Endothelial cell of umbilical vein (primary cell): ENCODE results near the gene NHS. TPM values are rescaled to one million over a fixed set of nuclear protein-coding genes. Genes with fewer than 3 reads are reported as not detected.

ENCODE experiments used
- BruUV-seq: library from RNA; stranded (reverse); fragments of 400-500 nt; replicated peaks from 2 replicates; lab custom pipeline; 2021; lab: Mats Ljungman, UMichigan
- CTCF ChIA-PET: fragments of 300-600, 350-600 bp; sonication (Branson Sonifier 250); formaldehyde crosslinking; loops from one replicate; lab custom pipeline; 2021; ENCODE audit warnings: antibody characterized with exemption, inconsistent platforms; lab: Charles Lee
- POLR2A ChIA-PET: fragments of 300-600, 350-600 bp; sonication (Branson Sonifier 250); formaldehyde crosslinking; loops from one replicate; lab custom pipeline; 2021; ENCODE audit warnings: antibody characterized with exemption, inconsistent platforms; lab: Charles Lee
- DNase-seq: peaks from one replicate; pipeline ENCODE4 v3.0.0-alpha.2; 2011; ENCODE audit warnings: low read depth, low spot score
- FAIRE-seq: peaks from 2 replicates; lab custom pipeline; 2011; peaks lifted over from hg19 to GRCh38; lab: Jason Lieb, UNC
- H2AFZ ChIP-seq: 2 replicates; pipeline ENCODE4 v1.6.0; 2012; ENCODE audit warnings: low read depth, low read length, control low read depth, inconsistent platforms
- H3K27ac ChIP-seq: 2 replicates; pipeline ENCODE4 v1.5.1; 2011; ENCODE audit warnings: low read depth, mild to moderate bottlenecking, control low read depth, low read length, moderate library complexity; ENCODE audit not compliant: insufficient read depth
- H3K27me3 ChIP-seq, 2 experiments: 2 replicates each; pipeline versions ENCODE4 v1.6.0 to v1.6.1; 2011; ENCODE audit warnings: low read length in 2 of 2, mixed read lengths in 1 of 2; ENCODE audit not compliant: control insufficient read depth in 2 of 2, insufficient read depth in 2 of 2
- H3K36me3 ChIP-seq, 2 experiments: 2 replicates in 1 of 2; 3 replicates in 1 of 2; pipeline ENCODE4 v1.5.1; 2011; ENCODE audit warnings: low read length in 2 of 2, mild to moderate bottlenecking in 1 of 2, moderate library complexity in 1 of 2; ENCODE audit not compliant: control insufficient read depth in 2 of 2, insufficient read depth in 2 of 2; ENCODE audit errors: extremely low read depth in 1 of 2
- H3K4me1 ChIP-seq: 3 replicates; pipeline ENCODE4 v1.5.1; 2011; ENCODE audit warnings: mild to moderate bottlenecking, low read length; ENCODE audit not compliant: control insufficient read depth, insufficient read depth; ENCODE audit errors: extremely low read depth
- H3K4me2 ChIP-seq: 2 replicates; pipeline ENCODE4 v1.6.1; 2011; ENCODE audit warnings: low read length, control low read depth, mixed read lengths; ENCODE audit not compliant: insufficient read depth
- H3K4me3 ChIP-seq, 3 experiments: fragments of 200-600 bp in 1 of 3; sonication (generic), shearing (Covaris generic) in 1 of 3; replicated peaks in 1 of 3; 2 replicates each; pipeline ENCODE4 v1.5.1; 2011 to 2016; ENCODE audit warnings: control low read depth in 3 of 3, low read length in 3 of 3, mild to moderate bottlenecking in 2 of 3, inconsistent platforms in 1 of 3, low read depth in 1 of 3, moderate library complexity in 1 of 3; ENCODE audit not compliant: insufficient read depth in 1 of 3
- H3K79me2 ChIP-seq: 2 replicates; pipeline ENCODE4 v1.6.0; 2012; ENCODE audit warnings: low read length, inconsistent platforms; ENCODE audit not compliant: control insufficient read depth, insufficient read depth
- H3K9ac ChIP-seq: replicated peaks from 2 replicates; pipeline ENCODE3; 2011; ENCODE audit warnings: low read length, control low read depth; ENCODE audit not compliant: insufficient read depth; ENCODE audit errors: extremely low read depth
- H3K9me1 ChIP-seq: replicated peaks from 3 replicates; pipeline ENCODE4 v1.6.0; 2011; ENCODE audit warnings: mild to moderate bottlenecking, low read length; ENCODE audit not compliant: control insufficient read depth, insufficient read depth; ENCODE audit errors: extremely low read depth
- H3K9me3 ChIP-seq: replicated peaks from 2 replicates; pipeline ENCODE4 v1.5.1; 2012; ENCODE audit warnings: low read length, inconsistent platforms; ENCODE audit not compliant: control insufficient read depth, insufficient read depth
- H4K20me1 ChIP-seq: replicated peaks from 2 replicates; pipeline ENCODE3; 2011; ENCODE audit warnings: mild to moderate bottlenecking, low read length; ENCODE audit not compliant: control insufficient read depth, insufficient read depth; ENCODE audit errors: extremely low read depth
- CTCF ChIP-seq, 2 donors: IDR thresholded peaks; 1 replicate in 1 of 2; 2 replicates in 1 of 2; pipeline ENCODE4 v1.5.1; 2011; ENCODE audit warnings: low read length in 2 of 2, mild to moderate bottlenecking in 2 of 2, moderate library complexity in 2 of 2, control low read depth in 1 of 2, inconsistent platforms in 1 of 2, low read depth in 1 of 2; ENCODE audit not compliant: insufficient read depth in 1 of 2; ENCODE audit errors: extremely low read depth in 1 of 2
- EZH2 ChIP-seq: IDR thresholded peaks from 2 replicates; pipeline ENCODE4 v1.6.1; 2012; ENCODE audit warnings: borderline replicate concordance, low read depth, mild to moderate bottlenecking, moderate library complexity, low read length, inconsistent platforms; ENCODE audit not compliant: severe bottlenecking
- FOS ChIP-seq: IDR thresholded peaks from 2 replicates; pipeline ENCODE4 v1.6.1; 2011; ENCODE audit warnings: mild to moderate bottlenecking, low read length, moderate library complexity, borderline replicate concordance; ENCODE audit not compliant: insufficient read depth
- GATA2 ChIP-seq: IDR thresholded peaks from 2 replicates; pipeline ENCODE4 v1.7.0; 2011; ENCODE audit warnings: low read depth, mild to moderate bottlenecking, moderate library complexity, mixed read lengths, low read length; ENCODE audit not compliant: insufficient read length, insufficient read depth
- JUN ChIP-seq: IDR thresholded peaks from 2 replicates; pipeline ENCODE4 v1.6.1; 2011; ENCODE audit warnings: borderline replicate concordance, low read depth; ENCODE audit not compliant: insufficient read length, insufficient read depth
- MAX ChIP-seq: IDR thresholded peaks from 2 replicates; pipeline ENCODE4 v1.6.1; 2011; ENCODE audit not compliant: insufficient read depth, insufficient read length
- MYC ChIP-seq: IDR thresholded peaks from one replicate; pipeline ENCODE4 v1.6.1; 2011; ENCODE audit warnings: mild to moderate bottlenecking, low read depth, low read length
- POLR2A ChIP-seq: IDR thresholded peaks from 2 replicates; pipeline ENCODE4 v1.6.1; 2012; ENCODE audit warnings: low read depth, mild to moderate bottlenecking, control low read depth, low read length
- POLR2AphosphoS5 ChIP-seq: IDR thresholded peaks from 2 replicates; pipeline ENCODE4 v1.6.1; 2012; ENCODE audit warnings: low read depth, mild to moderate bottlenecking, control low read depth, low read length, moderate library complexity; ENCODE audit not compliant: insufficient read depth
- dilution Hi-C: fragments of 300-500 bp; cut with MboI; formaldehyde crosslinking; loops from one replicate; pipeline ENCODE4 v1.15.0; 2019; ENCODE audit warnings: low sequenced_read_pairs; ENCODE audit not compliant: extremely low pct_ligation_motif_present
- intact Hi-C: fragments of 100-400 bp; cut with micrococcal nuclease; formaldehyde crosslinking; loops from one replicate; pipeline ENCODE4 v1.10.0; 2022
- polyA plus RNA-seq, 4 experiments: library from polyadenylated mRNA; depleted of rRNA in 3 of 4; stranded (reverse) in 3 of 4; unstranded in 1 of 4; fragments of >200 nt; gene quantifications; 2 replicates each; pipeline versions ENCODE4 v1.2.1 to v1.2.3, GENCODE V29; 2011 to 2012; ENCODE audit warnings: missing spikeins in 1 of 4
- total RNA-seq: library from RNA; stranded (reverse); gene quantifications from 2 replicates; pipeline ENCODE4 v1.2.3, GENCODE V29; 2021

Gene NHS
- total and polyA plus RNA-seq, 2 donors (not counting 3 experiments of a cell fraction or from before 2014, with no cell fraction given): 0.07 to 0.46 TPM

GRCh38 chrX:17732138-17732783 lies 357.3 kb downstream of the NHS start:
- intact Hi-C loops (loop anchor here (10.0 kb wide), 1 partner anchor 1877 kb away; the partner anchor contains the start of gene AP1S2), dilution Hi-C loops (no loop called here)
- H2AFZ ChIP-seq: no peak overlapping the region
- ChIA-PET POLR2A (no interaction called here), CTCF (no interaction called here)
- DNase-seq (no peak), FAIRE-seq (no peak)
- H3K4me2 ChIP-seq: no peak overlapping the region
- peaks cover 5% of the 10 kb centered on the region for H3K4me1 ChIP-seq
- no peaks in the 10 kb centered on the region for H3K9me3 ChIP-seq
- H3K79me2 ChIP-seq: no peaks in the 10 kb centered on the region
- H3K27ac ChIP-seq: no peak overlapping the region
- no peak overlapping the region for H3K4me3 ChIP-seq
- no TSS peak for BruUV-seq
- H4K20me1 ChIP-seq: no peaks in the 10 kb centered on the region
- TF ChIP-seq POLR2A: no peak
- TF ChIP-seq MYC: no peak
- TF ChIP-seq JUN: no peak
- TF ChIP-seq GATA2: no peak
- no peak for TF ChIP-seq CTCF (IDR thresholded peaks at IDR 0.05; ENCODE audit: extremely low read depth in 1 of 2, insufficient read depth in 1 of 2, low read depth in 1 of 2, low read length in 2 of 2)
- TF ChIP-seq POLR2AphosphoS5: no peak
- TF ChIP-seq MAX: no peak
- no peak for TF ChIP-seq EZH2
- TF ChIP-seq FOS: no peak
- no peak overlapping the region for H3K9ac ChIP-seq
- no peaks in the 10 kb centered on the region for H3K27me3 ChIP-seq
- no peaks in the 10 kb centered on the region for H3K36me3 ChIP-seq
- no peaks in the 10 kb centered on the region for H3K9me1 ChIP-seq
